K562 (cell line): ENCODE measurements around the gene IL15RA. TPM values are rescaled to one million over a fixed set of nuclear protein-coding genes. Genes with fewer than 3 reads are reported as not detected.

Source experiments
- ATAC-seq: fragments of 200-7000 bp; cut with Tn5 transposase; 3 replicates; pipeline ENCODE4 v1.9.1; 2020; ENCODE audit warnings: moderate library complexity
- BruUV-seq: library from RNA; stranded (reverse); fragments of 400-500 nt; replicated peaks from 2 replicates; lab custom pipeline; 2021; lab: Mats Ljungman, UMichigan
- CTCF ChIA-PET: fragments of 300-600 bp; formaldehyde crosslinking; extraction: SDS; loops from one replicate; lab custom pipeline; 2021; ENCODE audit warnings: low intra/inter-chr PET ratio; lab: Yijun Ruan, JAX
- POLR2A ChIA-PET: fragments of 300-600, 350-650 bp; sonication (Branson Sonifier 250); formaldehyde crosslinking; extraction: SDS; loops from one replicate; lab custom pipeline; 2021; ENCODE audit warnings: antibody characterized with exemption, inconsistent platforms; lab: Yijun Ruan, JAX
- DNase-seq, 4 experiments: peaks; one replicate each; pipeline versions ENCODE4 v3.0.0 to v3.0.0-alpha.2; 2011 to 2018; ENCODE audit warnings: low spot score in 3 of 4, mixed read lengths in 3 of 4; ENCODE audit errors: extremely low read depth in 1 of 4
- FAIRE-seq: peaks from 2 replicates; lab custom pipeline; 2011; peaks lifted over from hg19 to GRCh38; lab: Jason Lieb, UNC
- H2AFZ ChIP-seq: 2 replicates; pipeline ENCODE4 v1.6.0; 2011; ENCODE audit warnings: low read depth, low read length, control low read depth, inconsistent platforms
- H3K27ac ChIP-seq: fragments of 200-600 bp; 3 replicates; pipeline ENCODE4 v1.8.0; 2011; ENCODE audit warnings: low read depth, mild to moderate bottlenecking, control low read depth, inconsistent platforms, low read length, moderate library complexity, mixed read lengths; ENCODE audit errors: extremely low read depth
- H3K27me3 ChIP-seq, 2 experiments: fragments of 300-600 bp in 1 of 2; 2 replicates in 1 of 2; 3 replicates in 1 of 2; pipeline versions ENCODE4 v1.6.0 to v1.8.0; 2011; ENCODE audit warnings: inconsistent platforms in 2 of 2, low read length in 2 of 2, mild to moderate bottlenecking in 1 of 2, mixed read lengths in 1 of 2, moderate library complexity in 1 of 2; ENCODE audit not compliant: control insufficient read depth in 2 of 2, insufficient read depth in 2 of 2
- H3K36me3 ChIP-seq: fragments of 300-600 bp; 3 replicates; pipeline ENCODE4 v1.8.0; 2011; ENCODE audit warnings: mild to moderate bottlenecking, low read length, inconsistent platforms; ENCODE audit not compliant: control insufficient read depth, insufficient read depth
- H3K4me1 ChIP-seq, 2 experiments: fragments of 200-600 bp in 1 of 2; replicated peaks in 1 of 2; 2 replicates in 1 of 2; 3 replicates in 1 of 2; pipeline versions ENCODE4 v1.5.1 to v1.8.0; 2011; ENCODE audit warnings: inconsistent platforms in 2 of 2, low read length in 2 of 2, mild to moderate bottlenecking in 1 of 2, mixed read lengths in 1 of 2, moderate library complexity in 1 of 2; ENCODE audit not compliant: control insufficient read depth in 2 of 2, insufficient read depth in 2 of 2
- H3K4me2 ChIP-seq: 2 replicates; pipeline ENCODE4 v1.6.1; 2011; ENCODE audit warnings: low read length, control low read depth, inconsistent platforms, mixed read lengths; ENCODE audit not compliant: insufficient read depth
- H3K4me3 ChIP-seq: fragments of 200-600 bp; sonication (generic), shearing (Covaris generic); 2 replicates; pipeline ENCODE4 v1.5.1; 2016; ENCODE audit warnings: control low read depth, inconsistent platforms
- H3K79me2 ChIP-seq: fragments of 200-600 bp; 3 replicates; pipeline ENCODE4 v1.8.0; 2011; ENCODE audit warnings: low read length, inconsistent platforms; ENCODE audit not compliant: control insufficient read depth, insufficient read depth
- H3K9ac ChIP-seq, 2 experiments: 2 replicates each; pipeline versions ENCODE4 v1.6.0 to v1.6.1; 2011; ENCODE audit warnings: low read depth in 2 of 2, low read length in 2 of 2, control low read depth in 1 of 2, inconsistent platforms in 1 of 2, mild to moderate bottlenecking in 1 of 2, mixed read lengths in 1 of 2; ENCODE audit not compliant: insufficient read depth in 1 of 2
- H3K9me1 ChIP-seq: one replicate; pipeline ENCODE4 v1.6.0; 2011; ENCODE audit warnings: inconsistent platforms, mild to moderate bottlenecking, low read length, moderate library complexity; ENCODE audit not compliant: control insufficient read depth, insufficient read depth
- H3K9me3 ChIP-seq: replicated peaks from 2 replicates; pipeline ENCODE4 v1.5.1; 2011; ENCODE audit warnings: low read depth, low read length, inconsistent platforms; ENCODE audit not compliant: control insufficient read depth, insufficient read depth
- H4K20me1 ChIP-seq: replicated peaks from 2 replicates; pipeline ENCODE4 v1.6.1; 2011; ENCODE audit warnings: low read length, inconsistent platforms, mixed read lengths; ENCODE audit not compliant: control insufficient read depth, insufficient read depth
- MAFK ChIP-seq: IDR thresholded peaks from 2 replicates; pipeline ENCODE4 v1.6.1; 2011; ENCODE audit warnings: low read length, improper control_type of control experiment
- MTA3 ChIP-seq: fragments of 450-650 bp; formaldehyde crosslinking; IDR thresholded peaks from 2 replicates; pipeline ENCODE4 v1.6.1; 2017; ENCODE audit warnings: mild to moderate bottlenecking, borderline replicate concordance
- NFIC ChIP-seq: fragments of 450-650 bp; IDR thresholded peaks from 2 replicates; pipeline ENCODE4 v1.6.1; 2017; ENCODE audit warnings: mild to moderate bottlenecking, inconsistent platforms
- SMAD3 ChIP-seq: fragments of 450-650 bp; formaldehyde crosslinking; conservative IDR thresholded peaks from 2 replicates; pipeline ENCODE4 v1.4.0; 2020; ENCODE audit warnings: mild to moderate bottlenecking
- ZNF740 ChIP-seq, 3 experiments: fragments of 200-800 bp in 1 of 3; sonication (Bioruptor generic) in 1 of 3; sonication (generic) in 1 of 3; formaldehyde crosslinking in 1 of 3; IDR thresholded peaks; 2 replicates each; pipeline versions ENCODE4 v1.6.1 to v1.8.0; 2016 to 2022; ENCODE audit warnings: mild to moderate bottlenecking in 2 of 3, missing compliant biosample characterization in 2 of 3, missing genetic modification characterization in 2 of 3, missing genetic modification reagents in 1 of 3
- WGBS: fragments of 100-300 bp; shearing (Covaris generic); methylation state at CpG from one replicate; pipeline ENCODE4 v1.1.6; 2016; ENCODE audit warnings: low coverage, mixed read lengths; ENCODE audit not compliant: insufficient coverage; ENCODE audit errors: missing lambda C conversion rate; 5-methylcytosine and 5-hydroxymethylcytosine counted together
- in situ Hi-C: fragments of 300-500 bp; cut with MboI; formaldehyde crosslinking; loops from 4 replicates; pipeline ENCODE4 v1.15.0; 2018; ENCODE audit warnings: inconsistent platforms, mixed read lengths
- intact Hi-C: fragments of 100-400 bp; cut with micrococcal nuclease; formaldehyde crosslinking; loops from 2 replicates; pipeline ENCODE4 v1.14.2; 2022
- polyA plus RNA-seq, 8 experiments: library from polyadenylated mRNA; depleted of rRNA in 4 of 8; stranded (reverse) in 5 of 8; unstranded in 3 of 8; fragments of >200 nt; fragmentation: Nextera tagmentation in 2 of 8; fragmentation: Illumina TruSeq in 1 of 8; extraction: Ambion mirVana in 2 of 8; extraction: Trizol in 1 of 8; gene quantifications; 2 replicates each; pipeline versions ENCODE4 v1.2.1 to v1.2.3, GENCODE V29; 2011 to 2014; ENCODE audit warnings: inconsistent platforms in 1 of 8, missing spikeins in 1 of 8
- total RNA-seq, 7 experiments: library from RNA; depleted of rRNA in 6 of 7; stranded (reverse); fragments of >200 nt in 6 of 7; fragmentation: Illumina TruSeq in 2 of 7; extraction: Trizol in 2 of 7; gene quantifications; 2 replicates each; pipeline versions ENCODE4 v1.2.1 to v1.2.3, GENCODE V29; 2011 to 2021; ENCODE audit warnings: low replicate concordance in 1 of 7

IL15RA gene
- total and polyA plus RNA-seq, 9 of the 15 experiments (the other 6 are each of a cell fraction or from before 2014, with no cell fraction given), result 1.2 to 11.7 (median 8.0) TPM

- TF ChIP-seq NFIC (peak; percentile 48; the same call in 1 of the 2 replicates), MTA3 (no peak), MAFK (no peak), ZNF740 (CRISPR knock-in tag; IDR thresholded peaks at IDR 0.05) (0 out of 2 replicates have a peak, but pooled peaks have one; percentile 52), ZNF740 (tag; IDR thresholded peaks at IDR 0.05) (no peak), SMAD3 (CRISPR knock-in tag) (no peak)
- in situ Hi-C loops, result loop anchor here (5.0 to 25.0 kb wide), 2 partner anchors 142 to 442 kb away; partner anchors contain the start of gene RBM17
- H3K4me3 ChIP-seq, result no peak overlapping the region
These were observed 31.6 kb downstream of the IL15RA start for GRCh38 chr10:5945561-5946418.

More at GRCh38 chr10:5945561-5946418, 31.6 kb downstream of the IL15RA start:
- no TSS peak for BruUV-seq
- no peaks in the 10 kb centered on the region for H3K27me3 ChIP-seq
- peak overlapping the region in 1 of 2 experiments; percentile 42; a peak in 1 of 4 replicates for H3K9ac ChIP-seq
- H2AFZ ChIP-seq, result no peak overlapping the region
- H3K4me1 ChIP-seq, result peaks cover 20 to 43% of the 10 kb centered on the region in 2 experiments; a peak in 4 of 5 replicates
- no peaks in the 10 kb centered on the region for H3K79me2 ChIP-seq
- FAIRE-seq (no peak), ATAC-seq (no peak), DNase-seq (no peak)
- no peaks in the 10 kb centered on the region for H3K36me3 ChIP-seq
- H3K9me1 ChIP-seq, result no peaks in the 10 kb centered on the region
- H3K9me3 ChIP-seq, result no peaks in the 10 kb centered on the region
- no peaks in the 10 kb centered on the region for H4K20me1 ChIP-seq
- ChIA-PET CTCF (interaction anchor here (0.7 kb wide), 1 partner anchor 16 kb away, joined by 4 read pairs; no protein-coding TSS in a partner anchor), POLR2A (no interaction called here)
- H3K4me2 ChIP-seq, result no peak overlapping the region
- WGBS, result 49% methylated on average over 16 of the region's 21 CpGs
- intact Hi-C loops, result loop anchor here (5.0 kb wide), 1 partner anchor 67 kb away; no protein-coding TSS in a partner anchor
- no peak overlapping the region for H3K27ac ChIP-seq
